ENCODE measurements around the gene IFT43. TPM values are rescaled to one million over a fixed set of nuclear protein-coding genes. Genes with fewer than 3 reads are reported as not detected.

The IFT43 gene
- polyA plus RNA-seq, 1 experiment, result 41.4 TPM

DNA sequence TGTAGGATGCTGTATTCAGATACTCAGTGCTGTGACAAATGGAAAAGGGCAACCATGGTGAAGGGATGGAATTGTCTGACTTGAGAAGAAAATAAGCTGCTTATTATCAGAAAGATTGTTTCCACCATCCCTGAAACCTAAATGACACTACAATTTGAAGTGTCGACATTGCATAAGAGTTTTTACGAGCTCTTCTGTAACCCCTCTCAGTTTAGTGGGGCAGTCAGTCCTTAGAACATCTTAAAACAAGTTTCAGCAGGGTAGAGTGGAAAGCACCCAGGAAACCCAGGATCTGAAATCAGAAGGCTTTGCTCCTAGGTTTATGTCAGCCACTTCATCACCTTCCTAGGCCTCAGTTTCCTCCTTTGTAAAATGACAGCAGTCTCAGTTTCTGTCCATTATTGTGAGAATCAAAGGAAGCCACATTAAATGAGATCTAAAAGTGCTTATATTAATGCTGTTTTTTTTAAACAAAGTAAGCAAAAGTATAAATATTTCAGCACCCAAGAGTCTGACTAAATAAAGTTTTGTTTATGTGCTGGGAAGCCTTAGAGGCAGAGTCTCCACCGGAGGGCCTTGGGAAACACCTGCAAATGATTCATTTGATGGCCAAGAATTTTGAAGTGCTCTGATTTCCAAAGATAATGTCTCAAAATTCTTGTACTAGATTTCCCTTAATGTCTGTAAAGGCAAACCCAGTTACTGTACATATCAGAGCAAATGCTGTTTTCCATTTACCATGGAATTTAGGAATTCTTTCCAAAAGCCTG lies 1.8 kb downstream of the IFT43 start:
- Histone ChIP-seq H3K27ac (ENCODE audit: low read depth, low read length) (no peak overlapping the region), H3K4me3 (ENCODE audit: low read depth, low read length) (no peak overlapping the region), H3K27me3 (ENCODE audit: control insufficient read depth, insufficient read depth, low read length) (peaks cover 3% of the 10 kb centered on the region), H3K9me3 (ENCODE audit: control insufficient read depth, insufficient read depth, low read length) (no peaks in the 10 kb centered on the region)
- POLR2A ChIA-PET, result no interaction called here
- CTCF ChIA-PET, result interaction anchor here (0.7 to 21.2 kb wide), 3 partner anchors 66 to 276 kb away, joined by 3 to 484 read pairs (median 4); no protein-coding TSS in a partner anchor
- TF ChIP-seq, protein P1, sequence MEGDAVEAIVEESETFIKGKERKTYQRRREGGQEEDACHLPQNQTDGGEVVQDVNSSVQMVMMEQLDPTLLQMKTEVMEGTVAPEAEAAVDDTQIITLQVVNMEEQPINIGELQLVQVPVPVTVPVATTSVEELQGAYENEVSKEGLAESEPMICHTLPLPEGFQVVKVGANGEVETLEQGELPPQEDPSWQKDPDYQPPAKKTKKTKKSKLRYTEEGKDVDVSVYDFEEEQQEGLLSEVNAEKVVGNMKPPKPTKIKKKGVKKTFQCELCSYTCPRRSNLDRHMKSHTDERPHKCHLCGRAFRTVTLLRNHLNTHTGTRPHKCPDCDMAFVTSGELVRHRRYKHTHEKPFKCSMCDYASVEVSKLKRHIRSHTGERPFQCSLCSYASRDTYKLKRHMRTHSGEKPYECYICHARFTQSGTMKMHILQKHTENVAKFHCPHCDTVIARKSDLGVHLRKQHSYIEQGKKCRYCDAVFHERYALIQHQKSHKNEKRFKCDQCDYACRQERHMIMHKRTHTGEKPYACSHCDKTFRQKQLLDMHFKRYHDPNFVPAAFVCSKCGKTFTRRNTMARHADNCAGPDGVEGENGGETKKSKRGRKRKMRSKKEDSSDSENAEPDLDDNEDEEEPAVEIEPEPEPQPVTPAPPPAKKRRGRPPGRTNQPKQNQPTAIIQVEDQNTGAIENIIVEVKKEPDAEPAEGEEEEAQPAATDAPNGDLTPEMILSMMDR (IDR thresholded peaks at IDR 0.05; ENCODE audit: low read depth, low read length), result no peak
- DNase-seq (ENCODE audit: low read depth, low spot score), result no peak

DNA sequence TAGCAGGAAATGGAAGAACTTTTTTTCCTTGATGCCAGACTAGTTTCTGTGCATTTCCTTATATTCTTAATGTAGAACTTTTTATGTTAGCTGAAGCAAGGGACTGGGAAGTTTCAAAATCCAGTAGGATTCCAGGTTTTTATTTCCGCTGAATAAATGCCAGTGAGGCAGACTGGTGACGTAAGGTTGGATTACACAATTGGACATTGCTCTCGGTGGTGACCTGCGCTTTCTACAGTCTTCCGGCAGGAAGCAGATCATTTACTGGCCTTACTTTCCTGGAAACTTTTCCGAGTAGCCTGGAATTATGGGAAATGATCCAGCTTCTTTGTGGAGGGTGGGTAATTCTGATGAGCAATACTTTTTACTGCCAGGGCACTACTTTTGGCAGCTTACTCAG lies 3.6 kb downstream of the IFT43 start:
- DNase-seq (ENCODE audit: low read depth, low spot score), result no peak
- H3K4me3 ChIP-seq (ENCODE audit: low read depth, low read length), result no peak overlapping the region
- CTCF ChIA-PET, result interaction anchor here (0.5 to 21.2 kb wide), 5 partner anchors 8 to 277 kb away, joined by 3 to 484 read pairs (median 4); no protein-coding TSS in a partner anchor
- no peaks in the 10 kb centered on the region for H3K27me3 ChIP-seq (ENCODE audit: control insufficient read depth, insufficient read depth, low read length)
- TF ChIP-seq, protein P1 (IDR thresholded peaks at IDR 0.05; ENCODE audit: low read depth, low read length), result no peak
- no peak overlapping the region for H3K27ac ChIP-seq (ENCODE audit: low read depth, low read length)
- POLR2A ChIA-PET, result no interaction called here
- no peaks in the 10 kb centered on the region for H3K9me3 ChIP-seq (ENCODE audit: control insufficient read depth, insufficient read depth, low read length)

DNA sequence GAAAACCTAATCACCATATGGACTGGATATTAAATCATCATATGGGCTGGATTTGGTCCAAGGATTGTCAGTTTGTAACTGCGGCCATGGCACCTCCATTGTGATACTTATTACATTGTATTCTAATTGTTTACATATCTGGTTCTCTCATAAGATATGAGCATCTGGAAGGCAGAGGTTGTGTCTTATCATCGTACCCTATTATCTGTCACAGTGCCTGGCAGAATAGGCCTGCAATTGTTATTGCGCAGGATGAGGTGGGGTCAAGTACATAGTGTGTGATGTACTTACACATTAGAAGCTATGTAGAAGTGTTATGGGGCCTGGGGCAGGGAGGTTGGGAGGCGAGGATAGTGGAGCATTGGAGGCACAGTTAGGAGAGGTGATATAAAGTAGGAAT lies 4.7 kb downstream of the IFT43 start:
- ChIA-PET POLR2A (no interaction called here), CTCF (interaction anchor here (1.2 to 21.2 kb wide), 2 partner anchors 228 to 279 kb away, joined by 4 to 484 read pairs; no protein-coding TSS in a partner anchor)
- Histone ChIP-seq H3K27me3 (ENCODE audit: control insufficient read depth, insufficient read depth, low read length) (no peaks in the 10 kb centered on the region), H3K9me3 (ENCODE audit: control insufficient read depth, insufficient read depth, low read length) (no peaks in the 10 kb centered on the region), H3K4me3 (ENCODE audit: low read depth, low read length) (no peak overlapping the region), H3K27ac (ENCODE audit: low read depth, low read length) (no peak overlapping the region)
- TF ChIP-seq, protein P1 (IDR thresholded peaks at IDR 0.05; ENCODE audit: low read depth, low read length), result no peak
- no peak for DNase-seq (ENCODE audit: low read depth, low spot score)

DNA sequence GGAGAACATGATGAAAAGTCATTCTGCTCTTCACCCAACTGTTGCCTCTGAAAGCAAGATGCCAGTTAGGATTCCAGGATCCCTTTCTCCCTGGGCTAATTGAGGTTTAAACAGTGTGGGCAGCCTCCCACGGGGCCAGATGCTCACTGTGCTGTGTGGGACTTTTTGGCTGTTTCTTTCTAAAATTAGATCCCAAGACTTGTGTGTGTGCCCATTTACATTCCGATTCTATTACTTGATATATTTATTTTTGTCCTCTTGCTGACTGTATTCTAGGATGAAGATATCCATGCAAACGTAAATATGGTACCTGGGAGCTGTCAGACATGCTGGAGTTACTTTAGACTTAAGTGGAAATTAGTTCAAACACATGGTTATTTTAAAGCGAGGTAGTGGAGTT lies 6.2 kb downstream of the IFT43 start:
- POLR2A ChIA-PET, result no interaction called here
- no peak for DNase-seq (ENCODE audit: low read depth, low spot score)
- H3K27ac ChIP-seq (ENCODE audit: low read depth, low read length), result no peak overlapping the region
- no peaks in the 10 kb centered on the region for H3K9me3 ChIP-seq (ENCODE audit: control insufficient read depth, insufficient read depth, low read length)
- H3K4me3 ChIP-seq (ENCODE audit: low read depth, low read length), result no peak overlapping the region
- H3K27me3 ChIP-seq (ENCODE audit: control insufficient read depth, insufficient read depth, low read length), result no peaks in the 10 kb centered on the region
- TF ChIP-seq, protein P1 (IDR thresholded peaks at IDR 0.05; ENCODE audit: low read depth, low read length), result no peak
- CTCF ChIA-PET, result interaction anchor here (21.2 kb wide), 1 partner anchor 280 kb away, joined by 484 read pairs; no protein-coding TSS in a partner anchor

DNA sequence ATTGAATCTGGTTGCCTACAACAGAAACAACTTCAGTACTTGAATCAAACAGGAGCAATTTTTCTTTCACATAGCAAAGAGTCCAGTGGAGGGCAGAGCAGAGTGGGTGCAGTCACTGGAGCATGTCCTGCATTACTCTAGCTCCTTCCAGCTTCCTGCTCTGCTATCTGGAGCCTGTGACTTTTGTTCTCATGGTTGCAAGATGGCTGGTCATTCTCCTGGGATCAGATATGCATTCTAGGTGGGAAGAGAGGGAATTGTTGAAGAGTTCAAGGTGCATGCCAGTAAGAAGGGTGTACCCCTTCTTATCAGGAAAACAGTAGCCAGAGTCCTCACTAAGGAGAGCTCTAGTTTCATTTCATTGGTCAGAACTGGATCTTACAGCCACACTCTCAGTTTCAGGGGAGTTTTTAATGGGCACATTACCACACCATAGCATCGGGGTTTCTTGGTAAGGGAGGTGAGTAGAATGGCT lies 8.0 kb downstream of the IFT43 start:
- H3K4me3 ChIP-seq (ENCODE audit: low read depth, low read length), result no peak overlapping the region
- TF ChIP-seq, protein P1 (IDR thresholded peaks at IDR 0.05; ENCODE audit: low read depth, low read length), result no peak
- ChIA-PET CTCF (interaction anchor here (2.9 to 21.2 kb wide), 2 partner anchors 11 to 282 kb away, joined by 25 to 484 read pairs; partner anchors contain the start of gene TGFB3), POLR2A (no interaction called here)
- DNase-seq (ENCODE audit: low read depth, low spot score), result no peak
- no peaks in the 10 kb centered on the region for H3K27me3 ChIP-seq (ENCODE audit: control insufficient read depth, insufficient read depth, low read length)
- H3K9me3 ChIP-seq (ENCODE audit: control insufficient read depth, insufficient read depth, low read length), result no peaks in the 10 kb centered on the region
- H3K27ac ChIP-seq (ENCODE audit: low read depth, low read length), result no peak overlapping the region

Measured in AG04450 (cell line).